IMR-90 (cell line): ENCODE results near the gene ARL14EP. TPM values are rescaled to one million over a fixed set of nuclear protein-coding genes. Genes with fewer than 3 reads are reported as not detected.

Source experiments
- ATAC-seq: fragments of 200-7000 bp; cut with Tn5 transposase; 2 replicates; pipeline ENCODE4 v1.9.1; 2020; ENCODE audit warnings: low read depth, mild to moderate bottlenecking, moderate library complexity
- BruUV-seq: library from RNA; stranded (reverse); fragments of 400-500 nt; replicated peaks from 2 replicates; lab custom pipeline; 2021; lab: Mats Ljungman, UMichigan
- CTCF ChIA-PET: fragments of 300-600 bp; formaldehyde crosslinking; extraction: SDS; loops from one replicate; lab custom pipeline; 2021; ENCODE audit warnings: antibody characterized with exemption; lab: Yijun Ruan, JAX
- POLR2A ChIA-PET: fragments of 300-600 bp; sonication (Branson Sonifier 250); formaldehyde crosslinking; loops from one replicate; lab custom pipeline; 2022; ENCODE audit warnings: antibody characterized with exemption; ENCODE audit not compliant: unreplicated experiment; lab: Charles Lee
- DNase-seq: peaks from one replicate; pipeline ENCODE4 v3.0.0; 2013
- H2AFZ ChIP-seq: replicated peaks from 2 replicates; pipeline ENCODE3; 2013; ENCODE audit warnings: low read length, mild to moderate bottlenecking; ENCODE audit not compliant: poor library complexity
- H2AK5ac ChIP-seq: 2 replicates; pipeline ENCODE4 v1.6.1; 2013; ENCODE audit warnings: low read depth, low read length, inconsistent platforms
- H2AK9ac ChIP-seq: replicated peaks from 2 replicates; pipeline ENCODE3; 2013; ENCODE audit warnings: mild to moderate bottlenecking, low read depth, low read length, moderate library complexity; ENCODE audit not compliant: poor library complexity
- H2BK120ac ChIP-seq: 2 replicates; pipeline ENCODE4 v1.6.1; 2013; ENCODE audit warnings: low read depth, low read length, inconsistent platforms
- H2BK15ac ChIP-seq: 3 replicates; pipeline ENCODE4 v1.6.1; 2013; ENCODE audit warnings: low read depth, low read length, inconsistent platforms
- H2BK20ac ChIP-seq: 2 replicates; pipeline ENCODE4 v1.6.1; 2013; ENCODE audit warnings: low read depth, mild to moderate bottlenecking, inconsistent platforms, low read length, moderate library complexity
- H2BK5ac ChIP-seq: 2 replicates; pipeline ENCODE4 v1.6.1; 2013; ENCODE audit warnings: mild to moderate bottlenecking, low read depth, low read length, inconsistent platforms; ENCODE audit not compliant: poor library complexity, severe bottlenecking
- H3K14ac ChIP-seq: replicated peaks from 2 replicates; pipeline ENCODE4 v1.6.1; 2013; ENCODE audit warnings: low read depth, low read length, inconsistent platforms
- H3K18ac ChIP-seq: 2 replicates; pipeline ENCODE4 v1.6.1; 2013; ENCODE audit warnings: low read depth, low read length, control low read depth
- H3K23ac ChIP-seq: 2 replicates; pipeline ENCODE4 v1.6.1; 2013; ENCODE audit warnings: low read depth, low read length, inconsistent platforms
- H3K27ac ChIP-seq: 2 replicates; pipeline ENCODE4 v1.5.1; 2013; ENCODE audit warnings: mild to moderate bottlenecking, control low read depth, low read length; ENCODE audit not compliant: insufficient read depth
- H3K27me3 ChIP-seq: 2 replicates; pipeline ENCODE4 v1.6.1; 2013; ENCODE audit warnings: low read length; ENCODE audit not compliant: control insufficient read depth, insufficient read depth
- H3K36me3 ChIP-seq: 2 replicates; pipeline ENCODE4 v1.6.1; 2013; ENCODE audit warnings: low read length, mixed read lengths; ENCODE audit not compliant: control insufficient read depth, insufficient read depth
- H3K4ac ChIP-seq: 2 replicates; pipeline ENCODE4 v1.6.1; 2013; ENCODE audit warnings: low read depth, low read length, inconsistent platforms
- H3K4me1 ChIP-seq: 2 replicates; pipeline ENCODE4 v1.6.1; 2013; ENCODE audit warnings: low read length, mixed read lengths; ENCODE audit not compliant: control insufficient read depth, insufficient read depth
- H3K4me2 ChIP-seq: 2 replicates; pipeline ENCODE4 v1.6.1; 2013; ENCODE audit warnings: low read depth, mild to moderate bottlenecking, control low read depth, low read length, moderate library complexity
- H3K4me3 ChIP-seq: 2 replicates; pipeline ENCODE4 v1.5.1; 2013; ENCODE audit warnings: low read depth, mild to moderate bottlenecking, control low read depth, low read length, moderate library complexity; ENCODE audit not compliant: insufficient read depth
- H3K56ac ChIP-seq: 2 replicates; pipeline ENCODE4 v1.6.1; 2013; ENCODE audit warnings: low read length, inconsistent platforms; ENCODE audit not compliant: insufficient read depth; ENCODE audit errors: extremely low read depth
- H3K79me1 ChIP-seq, 2 experiments: 2 replicates each; pipeline ENCODE4 v1.6.1; 2013; ENCODE audit warnings: low read length in 2 of 2, inconsistent platforms in 1 of 2, low read depth in 1 of 2
- H3K9ac ChIP-seq: 2 replicates; pipeline ENCODE4 v1.6.1; 2013; ENCODE audit warnings: low read depth, low read length, control low read depth
- H3K9me1 ChIP-seq: 2 replicates; pipeline ENCODE4 v1.6.1; 2013; ENCODE audit warnings: low read length, inconsistent platforms; ENCODE audit not compliant: insufficient read depth
- H3K9me3 ChIP-seq: 2 replicates; pipeline ENCODE4 v1.6.1; 2013; ENCODE audit warnings: low read length; ENCODE audit not compliant: control insufficient read depth, insufficient read depth
- H4K20me1 ChIP-seq: 2 replicates; pipeline ENCODE4 v1.6.1; 2013; ENCODE audit warnings: low read length, inconsistent platforms; ENCODE audit not compliant: insufficient read depth
- H4K5ac ChIP-seq: 2 replicates; pipeline ENCODE4 v1.6.1; 2013; ENCODE audit warnings: mild to moderate bottlenecking, low read depth, low read length, control low read depth
- H4K8ac ChIP-seq, 2 experiments: 2 replicates each; pipeline ENCODE4 v1.6.1; 2013; ENCODE audit warnings: low read depth in 2 of 2, low read length in 2 of 2, control low read depth in 1 of 2, inconsistent platforms in 1 of 2
- H4K91ac ChIP-seq: 2 replicates; pipeline ENCODE4 v1.6.1; 2013; ENCODE audit warnings: low read depth, low read length, inconsistent platforms; ENCODE audit not compliant: insufficient read depth
- BHLHE40 ChIP-seq: fragments of 150-350 bp; IDR thresholded peaks from 2 replicates; pipeline ENCODE4 v1.6.1; 2016; ENCODE audit warnings: mild to moderate bottlenecking, low read depth, low read length
- CEBPB ChIP-seq: IDR thresholded peaks from 2 replicates; pipeline ENCODE4 v1.6.1; 2012; ENCODE audit warnings: low read depth, low read length, improper control_type of control experiment
- CHD1 ChIP-seq: IDR thresholded peaks from 2 replicates; pipeline ENCODE4 v1.6.1; 2012; ENCODE audit warnings: low read depth, low read length, improper control_type of control experiment
- FOS ChIP-seq: fragments of 150-350 bp; IDR thresholded peaks from 2 replicates; pipeline ENCODE4 v1.6.1; 2016; ENCODE audit warnings: low read depth, low read length
- MAFK ChIP-seq: IDR thresholded peaks from 2 replicates; pipeline ENCODE4 v1.6.1; 2012; ENCODE audit warnings: low read depth, low read length, improper control_type of control experiment
- MAZ ChIP-seq: IDR thresholded peaks from 2 replicates; pipeline ENCODE4 v1.6.1; 2012; ENCODE audit warnings: low read depth, mild to moderate bottlenecking, low read length, improper control_type of control experiment, moderate library complexity, borderline replicate concordance
- MXI1 ChIP-seq: IDR thresholded peaks from 2 replicates; pipeline ENCODE4 v1.6.1; 2012; ENCODE audit warnings: low read depth, mild to moderate bottlenecking, low read length, moderate library complexity, borderline replicate concordance
- NFE2L2 ChIP-seq: fragments of 150-350 bp; IDR thresholded peaks from 2 replicates; pipeline ENCODE4 v1.6.1; 2016; ENCODE audit warnings: low read depth, mild to moderate bottlenecking, low read length
- POLR2A ChIP-seq: IDR thresholded peaks from 2 replicates; pipeline ENCODE4 v1.6.1; 2012; ENCODE audit warnings: mild to moderate bottlenecking, low read depth, low read length
- RAD21 ChIP-seq: IDR thresholded peaks from 2 replicates; pipeline ENCODE4 v1.6.1; 2012; ENCODE audit warnings: low read length, improper control_type of control experiment
- RCOR1 ChIP-seq: IDR thresholded peaks from 2 replicates; pipeline ENCODE4 v1.6.1; 2012; ENCODE audit warnings: mild to moderate bottlenecking, low read length, improper control_type of control experiment; ENCODE audit not compliant: insufficient replicate concordance
- RFX5 ChIP-seq: IDR thresholded peaks from 2 replicates; pipeline ENCODE4 v1.8.0; 2012; ENCODE audit warnings: low read depth, mild to moderate bottlenecking, low read length, moderate library complexity
- SMC3 ChIP-seq: fragments of 150-350 bp; IDR thresholded peaks from 2 replicates; pipeline ENCODE4 v1.6.1; 2016; ENCODE audit warnings: low read depth, mild to moderate bottlenecking, antibody characterized with exemption, low read length, moderate library complexity
- WGBS, 2 experiments: methylation state at CpG; one replicate each; pipeline versions ENCODE4 v1.1.5 to v1.1.7; 2013; ENCODE audit warnings: missing lambda C conversion rate in 2 of 2; ENCODE audit not compliant: insufficient read length in 1 of 2; ENCODE audit errors: extremely low coverage in 2 of 2; 5-methylcytosine and 5-hydroxymethylcytosine counted together
- dilution Hi-C: fragments of 300-500 bp; cut with HindIII; formaldehyde crosslinking; loops from one replicate; pipeline ENCODE4 v1.14.3; 2018; ENCODE audit warnings: low sequenced_read_pairs; ENCODE audit not compliant: unreplicated experiment
- in situ Hi-C: fragments of 300-500 bp; cut with MboI; formaldehyde crosslinking; loops from 3 replicates; pipeline ENCODE4 v1.14.3; 2019; ENCODE audit warnings: low sequenced_read_pairs, inconsistent platforms, mixed read lengths
- intact Hi-C: fragments of 100-400 bp; cut with micrococcal nuclease; formaldehyde crosslinking; loops from 2 replicates; pipeline ENCODE4 v1.10.0; 2022
- polyA plus RNA-seq, 3 experiments: library from polyadenylated mRNA; depleted of rRNA; stranded (reverse); fragments of >200 nt; gene quantifications; 2 replicates each; pipeline ENCODE4 v1.2.3, GENCODE V29; 2012; ENCODE audit warnings: low replicate concordance in 1 of 3
- total RNA-seq: library from RNA; depleted of rRNA; stranded (reverse); fragments of >200 nt; gene quantifications from 2 replicates; pipeline ENCODE4 v1.2.3, GENCODE V29; 2012
- TF ChIP-seq, protein P1 (sequence below): fragments of 150-350 bp; IDR thresholded peaks from 2 replicates; pipeline ENCODE4 v1.6.1; 2016; ENCODE audit warnings: low read depth, mild to moderate bottlenecking, low read length, moderate library complexity, borderline replicate concordance
- TF ChIP-seq, protein P2 (sequence below): fragments of 150-350 bp; IDR thresholded peaks from 2 replicates; pipeline ENCODE4 v1.6.1; 2017; ENCODE audit warnings: mild to moderate bottlenecking, antibody characterized with exemption, low read length, low read depth
- TF ChIP-seq, protein P3 (sequence below): conservative IDR thresholded peaks from 2 replicates; pipeline ENCODE4 v1.5.1; 2012; ENCODE audit warnings: mild to moderate bottlenecking, low read depth, low read length, improper control_type of control experiment

ARL14EP gene
- total and polyA plus RNA-seq, 2 of the 4 experiments (the other 2 are of a cell fraction): 13.8 to 15.7 TPM

- no peaks in the 10 kb centered on the region for H3K4me1 ChIP-seq
- no peak overlapping the region for H4K8ac ChIP-seq
- H3K23ac ChIP-seq: no peak overlapping the region
- no peak overlapping the region for H3K18ac ChIP-seq
- H2BK20ac ChIP-seq: no peak overlapping the region
- no peak overlapping the region for H3K27ac ChIP-seq
- POLR2A ChIA-PET: no interaction called here
- ATAC-seq (no peak), DNase-seq (no peak)
- no peak overlapping the region for H3K4ac ChIP-seq
- no peak overlapping the region for H2BK120ac ChIP-seq
- TF ChIP-seq FOS: no peak
- no peak for TF ChIP-seq CHD1
- TF ChIP-seq, protein P1, sequence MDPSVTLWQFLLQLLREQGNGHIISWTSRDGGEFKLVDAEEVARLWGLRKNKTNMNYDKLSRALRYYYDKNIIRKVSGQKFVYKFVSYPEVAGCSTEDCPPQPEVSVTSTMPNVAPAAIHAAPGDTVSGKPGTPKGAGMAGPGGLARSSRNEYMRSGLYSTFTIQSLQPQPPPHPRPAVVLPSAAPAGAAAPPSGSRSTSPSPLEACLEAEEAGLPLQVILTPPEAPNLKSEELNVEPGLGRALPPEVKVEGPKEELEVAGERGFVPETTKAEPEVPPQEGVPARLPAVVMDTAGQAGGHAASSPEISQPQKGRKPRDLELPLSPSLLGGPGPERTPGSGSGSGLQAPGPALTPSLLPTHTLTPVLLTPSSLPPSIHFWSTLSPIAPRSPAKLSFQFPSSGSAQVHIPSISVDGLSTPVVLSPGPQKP: no peak
- TF ChIP-seq SMC3: no peak
- TF ChIP-seq RFX5: no peak
- TF ChIP-seq, protein P2, sequence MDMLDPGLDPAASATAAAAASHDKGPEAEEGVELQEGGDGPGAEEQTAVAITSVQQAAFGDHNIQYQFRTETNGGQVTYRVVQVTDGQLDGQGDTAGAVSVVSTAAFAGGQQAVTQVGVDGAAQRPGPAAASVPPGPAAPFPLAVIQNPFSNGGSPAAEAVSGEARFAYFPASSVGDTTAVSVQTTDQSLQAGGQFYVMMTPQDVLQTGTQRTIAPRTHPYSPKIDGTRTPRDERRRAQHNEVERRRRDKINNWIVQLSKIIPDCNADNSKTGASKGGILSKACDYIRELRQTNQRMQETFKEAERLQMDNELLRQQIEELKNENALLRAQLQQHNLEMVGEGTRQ: no peak
- no peak for TF ChIP-seq RAD21
- no peak for TF ChIP-seq MAZ
- TF ChIP-seq NFE2L2: no peak
- no peak for TF ChIP-seq MXI1
- TF ChIP-seq BHLHE40: no peak
- TF ChIP-seq, protein P3, sequence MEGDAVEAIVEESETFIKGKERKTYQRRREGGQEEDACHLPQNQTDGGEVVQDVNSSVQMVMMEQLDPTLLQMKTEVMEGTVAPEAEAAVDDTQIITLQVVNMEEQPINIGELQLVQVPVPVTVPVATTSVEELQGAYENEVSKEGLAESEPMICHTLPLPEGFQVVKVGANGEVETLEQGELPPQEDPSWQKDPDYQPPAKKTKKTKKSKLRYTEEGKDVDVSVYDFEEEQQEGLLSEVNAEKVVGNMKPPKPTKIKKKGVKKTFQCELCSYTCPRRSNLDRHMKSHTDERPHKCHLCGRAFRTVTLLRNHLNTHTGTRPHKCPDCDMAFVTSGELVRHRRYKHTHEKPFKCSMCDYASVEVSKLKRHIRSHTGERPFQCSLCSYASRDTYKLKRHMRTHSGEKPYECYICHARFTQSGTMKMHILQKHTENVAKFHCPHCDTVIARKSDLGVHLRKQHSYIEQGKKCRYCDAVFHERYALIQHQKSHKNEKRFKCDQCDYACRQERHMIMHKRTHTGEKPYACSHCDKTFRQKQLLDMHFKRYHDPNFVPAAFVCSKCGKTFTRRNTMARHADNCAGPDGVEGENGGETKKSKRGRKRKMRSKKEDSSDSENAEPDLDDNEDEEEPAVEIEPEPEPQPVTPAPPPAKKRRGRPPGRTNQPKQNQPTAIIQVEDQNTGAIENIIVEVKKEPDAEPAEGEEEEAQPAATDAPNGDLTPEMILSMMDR: no peak
- no peak for TF ChIP-seq CEBPB
- no peak for TF ChIP-seq POLR2A
- no peak for TF ChIP-seq RCOR1
- TF ChIP-seq MAFK: no peak
- no peak overlapping the region for H3K4me2 ChIP-seq
- dilution Hi-C loops: no loop called here
- no peak overlapping the region for H2AK9ac ChIP-seq
- H2AK5ac ChIP-seq: no peak overlapping the region
- no peak overlapping the region for H3K4me3 ChIP-seq
- H3K36me3 ChIP-seq: no peaks in the 10 kb centered on the region
- H4K20me1 ChIP-seq: no peaks in the 10 kb centered on the region
- no peak overlapping the region for H3K9ac ChIP-seq
- BruUV-seq: no TSS peak
- no CpG with 5 or more reads among the region's 1 CpG for WGBS, 2 experiments
- H2BK15ac ChIP-seq: no peak overlapping the region
- H4K5ac ChIP-seq: no peak overlapping the region
- no peak overlapping the region for H4K91ac ChIP-seq
- H2BK5ac ChIP-seq: no peak overlapping the region
- no peak overlapping the region for H2AFZ ChIP-seq
- intact Hi-C loops: no loop called here
- H3K27me3 ChIP-seq: peaks cover 4% of the 10 kb centered on the region; the same call in 1 of the 2 replicates
- H3K9me3 ChIP-seq: no peaks in the 10 kb centered on the region
- H3K56ac ChIP-seq: no peak overlapping the region
- H3K79me1 ChIP-seq: no peaks in the 10 kb centered on the region
- CTCF ChIA-PET: no interaction called here
- no peaks in the 10 kb centered on the region for H3K9me1 ChIP-seq
- H3K14ac ChIP-seq: no peak overlapping the region
- in situ Hi-C loops: no loop called here
Observed at GRCh38 chr11:30316237-30316636, 6.7 kb upstream of the ARL14EP start.
